Uterus (tissue), 4 donors: ENCODE measurements around the gene ZNF384. TPM values are rescaled to one million over a fixed set of nuclear protein-coding genes. Genes with fewer than 3 reads are reported as not detected.

Experiments
- DNase-seq, 2 donors: peaks; one replicate each; pipeline ENCODE4 v3.0.0-alpha.2; 2019 to 2020
- H3K27ac ChIP-seq, 2 donors: fragments of 200-600 bp; sonication (generic); 1 replicate in 1 of 2; 2 replicates in 1 of 2; pipeline ENCODE4 v1.5.1; 2016 to 2018
- H3K27me3 ChIP-seq, 2 donors: fragments of 200-600 bp; sonication (generic); one replicate each; pipeline ENCODE4 v1.5.1; 2018 to 2019; ENCODE audit warnings: control low read depth in 1 of 2
- H3K36me3 ChIP-seq, 2 donors: fragments of 200-600 bp; sonication (generic); one replicate each; pipeline ENCODE4 v1.5.1; 2019; ENCODE audit warnings: control low read depth in 1 of 2
- H3K4me1 ChIP-seq, 2 donors: fragments of 200-600 bp; sonication (generic); one replicate each; pipeline ENCODE4 v1.5.1; 2018 to 2019; ENCODE audit warnings: control low read depth in 1 of 2
- H3K4me3 ChIP-seq, 2 donors: fragments of 200-600 bp; sonication (generic); 1 replicate in 1 of 2; 2 replicates in 1 of 2; pipeline ENCODE4 v1.5.1; 2018 to 2019; ENCODE audit warnings: mild to moderate bottlenecking in 1 of 2
- H3K9me3 ChIP-seq, 2 donors: fragments of 200-600 bp; sonication (generic); one replicate each; pipeline ENCODE4 v1.5.1; 2019; ENCODE audit warnings: control low read depth in 1 of 2
- CTCF ChIP-seq, 4 experiments: fragments of 200-600 bp in 2 of 4; fragments of 450-650 bp in 2 of 4; sonication (generic) in 2 of 4; IDR thresholded peaks; one replicate each; pipeline ENCODE4 v1.5.1; 2016 to 2019; ENCODE audit warnings: antibody characterized with exemption in 4 of 4, mild to moderate bottlenecking in 2 of 4, moderate library complexity in 1 of 4
- POLR2A ChIP-seq, 2 donors: fragments of 450-650 bp; IDR thresholded peaks; one replicate each; pipeline ENCODE4 v1.6.1; 2016; ENCODE audit warnings: antibody characterized with exemption in 2 of 2, mild to moderate bottlenecking in 1 of 2, moderate library complexity in 1 of 2
- intact Hi-C: fragments of 100-400 bp; cut with DNase I; formaldehyde crosslinking; loops from one replicate; pipeline ENCODE4 v1.15.1; 2023; ENCODE audit warnings: low total_unique reads
- total RNA-seq, 4 donors: library from RNA; depleted of rRNA in 3 of 4; stranded (reverse); fragments of >200 nt in 3 of 4; gene quantifications; one replicate each; pipeline versions ENCODE4 v1.1.0 to v1.2.4, GENCODE V29; 2014 to 2023
- donor health status: DM: yes; HTN: yes; CAD: no.

Gene ZNF384
- total RNA-seq, 4 donors from 2014 or later = 13.6 to 71.3 (median 33.1) TPM

DNA sequence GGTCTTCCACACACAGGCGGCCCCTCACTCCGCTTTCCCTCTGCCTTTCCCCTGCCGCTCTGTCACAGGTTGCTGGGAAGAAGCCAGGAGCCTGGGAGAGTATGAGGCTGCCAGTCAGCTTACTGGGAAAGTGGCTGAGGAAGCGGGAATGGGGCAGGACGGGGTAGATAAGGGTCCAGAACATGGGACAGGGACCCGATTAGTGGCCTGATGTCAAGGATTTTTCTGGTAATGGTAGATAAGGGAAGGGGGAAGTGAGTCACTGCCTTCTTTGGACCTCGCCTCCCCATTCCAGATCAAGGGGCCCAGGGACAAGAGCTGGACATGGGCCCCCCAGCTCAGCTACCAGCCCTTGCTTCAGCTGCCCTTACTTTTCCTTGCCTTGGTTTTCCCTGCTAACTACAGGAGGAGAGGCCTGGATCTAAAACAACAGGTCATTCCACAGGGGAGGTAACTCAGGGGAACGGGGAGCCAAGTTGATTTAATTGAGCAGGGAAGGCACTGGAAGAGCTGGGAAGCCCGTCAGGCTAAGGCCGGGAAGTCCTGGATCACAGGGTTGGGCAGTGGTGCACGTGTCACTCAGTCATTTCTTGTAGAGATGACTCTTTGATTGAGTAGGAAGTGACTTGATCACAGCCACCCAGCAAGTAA, 49.9 kb downstream of the ZNF384 start:
- Histone ChIP-seq H3K4me3 (no peak overlapping the region), H3K9me3 (no peaks in the 10 kb centered on the region), H3K36me3 (no peaks in the 10 kb centered on the region), H3K27me3 (no peaks in the 10 kb centered on the region), H3K27ac (no peak overlapping the region), H3K4me1 (no peaks in the 10 kb centered on the region)
- no peak for TF ChIP-seq CTCF (IDR thresholded peaks at IDR 0.05)
- no peak for TF ChIP-seq POLR2A (IDR thresholded peaks at IDR 0.05)
- intact Hi-C loops = no loop called here
- DNase-seq = no peak

- Histone ChIP-seq H3K9me3 (no peaks in the 10 kb centered on the region), H3K27me3 (no peaks in the 10 kb centered on the region), H3K36me3 (no peaks in the 10 kb centered on the region), H3K4me3 (no peak overlapping the region), H3K27ac (no peak overlapping the region), H3K4me1 (no peaks in the 10 kb centered on the region)
- intact Hi-C loops = no loop called here
- DNase-seq = no peak
- no peak for TF ChIP-seq CTCF (IDR thresholded peaks at IDR 0.05)
- TF ChIP-seq POLR2A (IDR thresholded peaks at IDR 0.05) = no peak
These were observed 50.9 kb downstream of the ZNF384 start for GRCh38 chr12:6638305-6638704.

- H3K27me3 ChIP-seq = no peaks in the 10 kb centered on the region
- intact Hi-C loops = no loop called here
- no peak within 1 kb of the TSS for H3K4me3 ChIP-seq
- TF ChIP-seq POLR2A (IDR thresholded peaks at IDR 0.05) (no peak), CTCF (IDR thresholded peaks at IDR 0.05) (no peak)
- DNase-seq = no peak
- no peaks in the 10 kb centered on the region for H3K4me1 ChIP-seq
- H3K9me3 ChIP-seq = no peaks in the 10 kb centered on the region
- H3K36me3 ChIP-seq = no peaks in the 10 kb centered on the region
- H3K27ac ChIP-seq = no peak within 1 kb of the TSS
These were observed 53.2 kb downstream of the ZNF384 start, which contains the start of gene LPAR5 for GRCh38 chr12:6635856-6636531. Gene LPAR5 (minus strand): TSS chr12:6635959. CDS start chr12:6621248, 14,711 bp downstream.

DNA sequence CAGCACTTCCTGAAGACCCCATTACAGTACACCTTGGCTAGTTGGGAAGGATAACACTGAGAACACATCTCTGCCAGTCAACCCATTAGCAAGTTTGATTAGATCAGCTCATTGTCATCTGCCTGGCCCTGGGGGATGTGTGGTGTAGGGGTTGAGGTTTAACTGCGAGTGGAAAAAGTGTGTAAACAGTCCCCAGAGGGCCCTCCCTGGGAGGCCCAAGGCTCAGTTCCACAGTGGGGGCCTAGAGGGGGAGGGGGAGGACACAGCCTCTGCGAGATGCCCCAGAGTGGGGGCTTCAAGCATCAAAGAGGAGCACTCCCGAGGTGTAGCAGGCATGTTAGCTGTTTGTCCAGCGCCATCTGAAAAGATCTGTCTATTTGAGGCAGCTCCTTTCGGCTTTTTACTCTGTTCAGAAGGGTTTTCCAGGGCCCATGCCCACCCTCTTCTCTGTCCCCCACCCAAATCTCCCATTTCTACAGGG, 53.8 kb downstream of the ZNF384 start:
- H3K4me3 ChIP-seq = no peak overlapping the region
- H3K9me3 ChIP-seq = no peaks in the 10 kb centered on the region
- DNase-seq = no peak
- H3K27ac ChIP-seq = no peak overlapping the region
- no peaks in the 10 kb centered on the region for H3K36me3 ChIP-seq
- intact Hi-C loops = no loop called here
- H3K27me3 ChIP-seq = no peaks in the 10 kb centered on the region
- TF ChIP-seq CTCF (IDR thresholded peaks at IDR 0.05) = no peak
- no peak for TF ChIP-seq POLR2A (IDR thresholded peaks at IDR 0.05)
- no peaks in the 10 kb centered on the region for H3K4me1 ChIP-seq
